Measurements from ENCODE around the gene SUSD1.

DNA sequence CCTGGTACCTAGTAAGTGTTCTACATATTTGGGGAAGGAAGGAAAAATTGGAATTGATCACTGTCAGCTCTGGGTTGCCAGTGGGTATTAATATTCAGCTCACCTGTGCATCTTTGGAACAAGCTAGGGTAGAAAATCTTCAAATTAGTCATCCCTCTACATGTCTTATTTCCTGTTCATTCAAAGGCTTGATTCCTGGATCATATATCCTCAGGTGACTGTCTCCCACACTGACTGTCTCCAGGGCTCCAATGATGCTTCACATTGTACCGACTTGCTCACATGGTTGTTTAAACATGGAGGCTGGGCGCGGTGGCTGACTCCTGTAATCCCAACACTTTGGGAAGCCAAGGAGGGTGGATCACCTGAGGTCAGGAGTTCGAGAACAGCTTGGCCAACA lies 11.6 kb upstream of the SUSD1 start:
- TF ChIP-seq, protein P1, sequence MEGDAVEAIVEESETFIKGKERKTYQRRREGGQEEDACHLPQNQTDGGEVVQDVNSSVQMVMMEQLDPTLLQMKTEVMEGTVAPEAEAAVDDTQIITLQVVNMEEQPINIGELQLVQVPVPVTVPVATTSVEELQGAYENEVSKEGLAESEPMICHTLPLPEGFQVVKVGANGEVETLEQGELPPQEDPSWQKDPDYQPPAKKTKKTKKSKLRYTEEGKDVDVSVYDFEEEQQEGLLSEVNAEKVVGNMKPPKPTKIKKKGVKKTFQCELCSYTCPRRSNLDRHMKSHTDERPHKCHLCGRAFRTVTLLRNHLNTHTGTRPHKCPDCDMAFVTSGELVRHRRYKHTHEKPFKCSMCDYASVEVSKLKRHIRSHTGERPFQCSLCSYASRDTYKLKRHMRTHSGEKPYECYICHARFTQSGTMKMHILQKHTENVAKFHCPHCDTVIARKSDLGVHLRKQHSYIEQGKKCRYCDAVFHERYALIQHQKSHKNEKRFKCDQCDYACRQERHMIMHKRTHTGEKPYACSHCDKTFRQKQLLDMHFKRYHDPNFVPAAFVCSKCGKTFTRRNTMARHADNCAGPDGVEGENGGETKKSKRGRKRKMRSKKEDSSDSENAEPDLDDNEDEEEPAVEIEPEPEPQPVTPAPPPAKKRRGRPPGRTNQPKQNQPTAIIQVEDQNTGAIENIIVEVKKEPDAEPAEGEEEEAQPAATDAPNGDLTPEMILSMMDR (IDR thresholded peaks at IDR 0.05; ENCODE audit: insufficient read depth, low read length, poor library complexity, severe bottlenecking) = no peak
- no peak for TF ChIP-seq EZH2phosphoT487 (conservative IDR thresholded peaks at IDR 0.05; ENCODE audit: low read length)

Measured in SU-DHL-6 (cell line).